ENCODE measurements around the gene OR2B6.
"Not testable (repeated sequence)": the region's sequence is repeated elsewhere in the genome, so short reads cannot be mapped to it uniquely, and the experiment has no call there.

DNA sequence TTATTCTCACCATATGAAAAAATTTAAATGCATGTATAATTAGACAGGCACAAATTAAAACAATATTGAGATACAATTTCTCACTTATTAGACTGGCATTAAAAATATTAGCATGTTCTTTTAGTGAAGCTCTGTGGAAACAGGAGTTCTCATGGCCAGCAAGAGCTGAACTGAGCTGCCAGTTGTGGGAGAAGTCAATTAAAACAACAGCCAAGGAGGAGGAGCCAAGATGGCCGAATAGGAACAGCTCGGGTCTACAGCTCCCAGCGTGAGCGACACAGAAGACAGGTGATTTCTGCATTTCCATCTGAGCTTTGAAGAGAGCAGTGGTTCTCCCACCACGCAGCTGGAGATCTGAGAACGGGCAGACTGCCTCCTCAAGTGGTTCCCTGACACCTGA is 14.0 kb upstream of the OR2B6 start:
- TF ChIP-seq CTCF, POLR2A, EP300 (IDR thresholded peaks at IDR 0.05): not testable (repeated sequence)
